ENCODE results near the gene SHISA5. TPM values are rescaled to one million over a fixed set of nuclear protein-coding genes. Genes with fewer than 3 reads are reported as not detected.
"Not testable (repeated sequence)": the region's sequence is repeated elsewhere in the genome, so short reads cannot be mapped to it uniquely, and the experiment has no call there.

The SHISA5 gene
- polyA plus RNA-seq (ENCODE audit: insufficient read length), result 62.4 TPM

GRCh38 chr3:48504051-48504946 lies at the start of gene SHISA5:
Gene SHISA5 (minus strand): TSS chr3:48504174. CDS start chr3:48504094, 80 bp downstream.
- peak; percentile 74 for DNase-seq

GRCh38 chr3:48553361-48553760 lies 49.4 kb upstream of the SHISA5 start:
- no peak for DNase-seq

GRCh38 chr3:48552111-48552951 lies 48.4 kb upstream of the SHISA5 start:
- DNase-seq, result no peak

GRCh38 chr3:48551651-48552050 lies 47.7 kb upstream of the SHISA5 start:
- not testable (repeated sequence) for DNase-seq

- peak; percentile 73 for DNase-seq
Measured at GRCh38 chr3:48548729-48549705, 45.0 kb upstream of the SHISA5 start.

GRCh38 chr3:48548126-48548525 lies 44.2 kb upstream of the SHISA5 start:
- no peak for DNase-seq

GRCh38 chr3:48546203-48546829 lies 42.3 kb upstream of the SHISA5 start:
- no peak for DNase-seq

GRCh38 chr3:48544141-48544540 lies 40.2 kb upstream of the SHISA5 start:
- DNase-seq, result no peak

GRCh38 chr3:48543271-48543866 lies 39.4 kb upstream of the SHISA5 start:
- no peak for DNase-seq

GRCh38 chr3:48538451-48538850 lies 34.5 kb upstream of the SHISA5 start:
- DNase-seq, result no peak

- DNase-seq, result no peak
Measured at GRCh38 chr3:48536785-48537184, 32.8 kb upstream of the SHISA5 start.

GRCh38 chr3:48536116-48536515 lies 32.1 kb upstream of the SHISA5 start:
- no peak for DNase-seq

- no peak for DNase-seq
Measured at GRCh38 chr3:48535578-48535977, 31.6 kb upstream of the SHISA5 start.

GRCh38 chr3:48532977-48533337 lies 29.0 kb upstream of the SHISA5 start:
- DNase-seq, result no peak

GRCh38 chr3:48532271-48532976 lies 28.4 kb upstream of the SHISA5 start:
- no peak for DNase-seq

- DNase-seq, result not testable (repeated sequence)
Measured at GRCh38 chr3:48530701-48531100, 26.7 kb upstream of the SHISA5 start.

GRCh38 chr3:48528754-48529153 lies 24.8 kb upstream of the SHISA5 start:
- no peak for DNase-seq

- no peak for DNase-seq
Measured at GRCh38 chr3:48528048-48528447, 24.1 kb upstream of the SHISA5 start.

- DNase-seq, result no peak
Measured at GRCh38 chr3:48524970-48525369, 21.0 kb upstream of the SHISA5 start.

GRCh38 chr3:48521635-48522034 lies 17.7 kb upstream of the SHISA5 start:
- DNase-seq, result no peak

GRCh38 chr3:48519277-48519643 lies 15.3 kb upstream of the SHISA5 start:
- no peak for DNase-seq

Measured in hindlimb muscle (tissue), 1 donor.